Psoas muscle (tissue), 7 donors: ENCODE data around the gene NOBOX. TPM values are rescaled to one million over a fixed set of nuclear protein-coding genes. Genes with fewer than 3 reads are reported as not detected.

Source experiments
- polyA plus RNA-seq, 3 donors: library from polyadenylated mRNA; stranded (reverse); fragments of 200-250 nt; gene quantifications; one replicate each; pipeline ENCODE4 v1.2.3, GENCODE V29; 2013
- total RNA-seq, 4 donors: library from RNA; stranded (reverse); fragmentation: NEBNext Ultra II Directional in 2 of 4; extraction: Animal tissue kit (Norgen Biotek cat#: 25700) in 2 of 4; gene quantifications; one replicate each; pipeline versions ENCODE4 v1.2.1 to v1.2.4, GENCODE V29; 2021 to 2023
- donor health status: healthy with polysubstance abuse.
- donor health status: DM: no; HTN: no; CAD: no; lungs with moderate emphysema.
- donor health status: Bipolar disorder and iron deficiency.
- donor health status: healthy.
- donor health status: DM: no; HTN: no; CAD: no.
- donor health status: DM: no; HTN: no; CAD: no.
- donor health status: DM: yes; HTN: yes; CAD: no.

The NOBOX gene
- total and polyA plus RNA-seq, 7 donors: not detected

Other genes with a start within 250 kb of the NOBOX start
- under 1 TPM in 1 of 4 donors, not detected in 3; 0.15 TPM for gene CTAGE4, start 220.2 kb downstream of the NOBOX start, total RNA-seq
- under 1 TPM in 2 of 3 donors, not detected in 1; 0.03 TPM for gene CTAGE4, start 220.2 kb downstream of the NOBOX start, polyA plus RNA-seq
- gene ARHGEF35, start 207.9 kb downstream of the NOBOX start, total RNA-seq: under 1 TPM; 0.15 to 0.34 (median 0.19) TPM
- gene ARHGEF35, start 207.9 kb downstream of the NOBOX start, polyA plus RNA-seq: under 1 TPM; 0.13 to 0.18 (median 0.13) TPM
- not detected for gene OR2A42, start 164.1 kb downstream of the NOBOX start, total RNA-seq
- gene OR2A42, start 164.1 kb downstream of the NOBOX start, polyA plus RNA-seq: under 1 TPM in 2 of 3 donors, not detected in 1; 0.01 to 0.03 TPM
- under 1 TPM in 1 of 4 donors, not detected in 3; 0.34 TPM for gene OR2A7, start 138.9 kb downstream of the NOBOX start, total RNA-seq
- under 1 TPM in 2 of 3 donors, not detected in 1; 0.06 to 0.07 TPM for gene OR2A7, start 138.9 kb downstream of the NOBOX start, polyA plus RNA-seq
- gene CTAGE8, start 134.4 kb downstream of the NOBOX start, total RNA-seq: under 1 TPM in 1 of 4 donors, not detected in 3; 0.15 TPM
- gene CTAGE8, start 134.4 kb downstream of the NOBOX start, polyA plus RNA-seq: under 1 TPM in 2 of 3 donors, not detected in 1; 0.03 to 0.04 TPM
- gene OR2A1, start 91.3 kb downstream of the NOBOX start, total RNA-seq: not detected
- gene OR2A1, start 91.3 kb downstream of the NOBOX start, polyA plus RNA-seq: under 1 TPM in 2 of 3 donors, not detected in 1; 0.01 to 0.03 TPM
- under 1 TPM; 0.28 to 0.69 (median 0.39) TPM for gene ARHGEF5, start 48.3 kb downstream of the NOBOX start, total RNA-seq
- under 1 TPM; 0.06 to 0.17 (median 0.16) TPM for gene ARHGEF5, start 48.3 kb downstream of the NOBOX start, polyA plus RNA-seq